PFSK-1 (cell line): ENCODE results near the gene ADD2.

Experiments
- FOXP2 ChIP-seq: optimal IDR thresholded peaks from 2 replicates; pipeline ENCODE3; 2011; ENCODE audit warnings: borderline replicate concordance, control low read depth, inconsistent platforms; ENCODE audit not compliant: insufficient read depth; ENCODE audit errors: extremely low read length, extremely low read depth
- POLR2AphosphoS5 ChIP-seq: IDR thresholded peaks from 2 replicates; pipeline ENCODE4 v1.6.1; 2012; ENCODE audit warnings: low read depth, mild to moderate bottlenecking, control low read depth, low read length, moderate library complexity
- REST ChIP-seq, 2 experiments: IDR thresholded peaks; 2 replicates each; pipeline versions ENCODE4 v1.6.1 to v1.8.0; 2011 to 2012; ENCODE audit warnings: low read depth in 2 of 2, low read length in 2 of 2, control low read depth in 1 of 2, inconsistent platforms in 1 of 2, mild to moderate bottlenecking in 1 of 2, moderate library complexity in 1 of 2; ENCODE audit not compliant: insufficient read depth in 1 of 2
- SIN3A ChIP-seq: IDR thresholded peaks from 2 replicates; pipeline ENCODE4 v1.6.1; 2012; ENCODE audit warnings: mild to moderate bottlenecking, low read length, moderate library complexity, borderline replicate concordance; ENCODE audit not compliant: insufficient read depth
- TAF1 ChIP-seq: IDR thresholded peaks from 2 replicates; pipeline ENCODE4 v1.6.1; 2012; ENCODE audit warnings: low read length, control low read depth, borderline replicate concordance; ENCODE audit not compliant: insufficient read depth

Gene ADD2

DNA sequence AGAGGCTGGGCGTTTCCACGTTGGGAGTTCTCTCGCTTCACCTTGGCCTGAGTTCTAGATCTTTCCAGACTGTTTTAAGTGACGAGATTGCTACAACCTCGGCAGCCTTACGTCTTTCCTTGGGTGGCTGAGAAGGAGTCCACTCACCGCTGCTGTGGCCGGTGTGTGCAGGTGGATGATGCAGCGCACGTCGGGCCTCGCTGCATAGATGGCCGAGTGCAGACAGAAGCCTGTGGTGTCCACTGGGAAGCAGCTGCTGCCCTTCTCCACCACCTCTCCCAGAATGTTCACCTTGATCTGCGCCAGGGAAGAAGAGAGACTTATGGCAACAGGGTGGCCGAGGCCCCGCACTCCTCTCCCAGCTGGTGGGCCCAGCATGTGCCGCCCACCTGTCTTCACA is 75.7 kb downstream of the ADD2 start:
- TF ChIP-seq POLR2AphosphoS5: no peak

- TF ChIP-seq REST (IDR thresholded peaks at IDR 0.05; ENCODE audit: insufficient read depth in 1 of 2, low read depth in 2 of 2, low read length in 2 of 2) (no peak), TAF1 (no peak), SIN3A (no peak), POLR2AphosphoS5 (no peak), FOXP2 (no peak)
Measured at GRCh38 chr2:70691497-70692140, 76.4 kb downstream of the ADD2 start.

- TF ChIP-seq SIN3A (no peak), REST (IDR thresholded peaks at IDR 0.05; ENCODE audit: insufficient read depth in 1 of 2, low read depth in 2 of 2, low read length in 2 of 2) (no peak), FOXP2 (no peak), TAF1 (no peak), POLR2AphosphoS5 (no peak)
Measured at GRCh38 chr2:70690846-70691245, 77.2 kb downstream of the ADD2 start.

GRCh38 chr2:70688427-70688826 is 79.6 kb downstream of the ADD2 start:
- TF ChIP-seq REST (IDR thresholded peaks at IDR 0.05; ENCODE audit: insufficient read depth in 1 of 2, low read depth in 2 of 2, low read length in 2 of 2): no peak
- no peak for TF ChIP-seq SIN3A
- no peak for TF ChIP-seq POLR2AphosphoS5

GRCh38 chr2:70687461-70687795 is 80.6 kb downstream of the ADD2 start:
- TF ChIP-seq TAF1 (no peak), SIN3A (no peak), REST (IDR thresholded peaks at IDR 0.05; ENCODE audit: insufficient read depth in 1 of 2, low read depth in 2 of 2, low read length in 2 of 2) (no peak), FOXP2 (no peak), POLR2AphosphoS5 (no peak)
